GM19023 (cell line): Measurements from ENCODE around the gene JPH4.
"Not testable (repeated sequence)": the region's sequence is repeated elsewhere in the genome, so short reads cannot be mapped to it uniquely, and the experiment has no call there.

Experiments used
- ATAC-seq: cut with Tn5 transposase; IDR thresholded peaks from one replicate; pipeline ENCODE4 v1.9.1; 2021; ENCODE audit warnings: mild to moderate bottlenecking, moderate library complexity; ENCODE audit not compliant: unreplicated experiment

Gene JPH4

GRCh38 chr14:23550131-23550811 is 28.3 kb downstream of the JPH4 start:
- no peak for ATAC-seq

DNA sequence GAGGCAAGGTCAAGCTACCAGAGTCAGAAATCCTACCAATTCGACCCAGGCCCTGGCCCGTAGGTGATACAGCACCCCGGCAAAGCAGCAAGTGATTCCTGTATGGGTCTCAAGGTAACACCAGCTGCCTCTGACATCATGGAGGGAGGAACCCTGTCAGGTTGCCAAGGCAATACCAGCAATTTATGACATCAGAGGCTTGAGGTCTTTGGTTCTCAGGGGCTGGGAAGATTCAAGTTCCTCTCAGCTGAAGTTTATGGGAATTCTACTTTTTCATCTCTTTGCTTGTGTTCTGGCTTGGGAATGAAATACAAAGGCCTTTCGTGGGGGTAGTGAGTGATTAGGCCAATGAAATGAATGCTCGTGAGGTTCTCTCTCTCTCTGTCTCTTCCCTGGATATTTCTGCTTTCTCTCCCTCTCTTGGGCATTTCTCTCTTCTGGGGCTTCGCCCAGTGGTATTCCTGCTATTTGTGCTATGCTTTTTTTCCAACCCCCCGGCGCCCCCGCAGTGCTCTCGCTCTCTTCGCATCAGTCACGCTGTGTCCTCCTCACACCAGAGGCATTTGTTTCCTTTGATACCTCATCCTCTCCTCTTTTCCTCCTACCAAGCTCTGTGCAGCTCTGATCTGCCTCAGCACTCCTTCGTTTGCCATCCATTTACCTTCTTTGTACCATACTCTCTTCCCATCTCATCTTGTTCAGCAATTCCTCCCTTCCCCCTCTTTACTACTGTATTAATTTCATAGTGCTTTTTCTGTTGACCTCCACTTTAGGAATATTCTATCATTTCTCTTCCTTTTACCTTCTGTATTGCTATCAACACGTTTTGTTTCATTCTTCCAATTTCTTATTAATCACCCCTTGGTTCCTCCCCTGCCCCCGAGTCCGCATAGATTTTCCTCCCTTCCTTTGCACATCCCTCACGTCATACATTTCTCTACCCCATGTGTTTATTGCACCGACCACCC is 30.0 kb downstream of the JPH4 start:
- ATAC-seq, result no peak

DNA sequence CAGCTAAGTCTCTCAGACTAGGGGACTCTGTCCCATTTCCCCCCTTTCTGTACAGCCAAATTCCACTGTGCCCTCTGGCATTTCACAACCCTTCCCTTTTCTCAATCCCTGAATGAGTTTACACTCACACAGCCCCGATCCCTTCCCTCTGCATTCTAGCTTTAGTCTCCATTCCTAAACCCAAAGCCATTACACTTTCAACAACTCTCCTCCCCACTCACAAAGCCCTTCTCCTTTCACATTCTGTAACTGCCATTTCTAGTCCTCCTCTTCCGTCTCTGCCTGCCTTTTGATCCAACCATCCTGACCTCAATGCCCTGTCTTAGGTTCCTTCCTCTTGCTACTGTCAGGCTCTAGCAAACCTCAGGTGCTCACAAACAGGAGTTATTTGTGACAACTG is 30.7 kb downstream of the JPH4 start:
- no peak for ATAC-seq

- ATAC-seq, result no peak
These were observed 32.0 kb downstream of the JPH4 start for GRCh38 chr14:23546450-23547035.

DNA sequence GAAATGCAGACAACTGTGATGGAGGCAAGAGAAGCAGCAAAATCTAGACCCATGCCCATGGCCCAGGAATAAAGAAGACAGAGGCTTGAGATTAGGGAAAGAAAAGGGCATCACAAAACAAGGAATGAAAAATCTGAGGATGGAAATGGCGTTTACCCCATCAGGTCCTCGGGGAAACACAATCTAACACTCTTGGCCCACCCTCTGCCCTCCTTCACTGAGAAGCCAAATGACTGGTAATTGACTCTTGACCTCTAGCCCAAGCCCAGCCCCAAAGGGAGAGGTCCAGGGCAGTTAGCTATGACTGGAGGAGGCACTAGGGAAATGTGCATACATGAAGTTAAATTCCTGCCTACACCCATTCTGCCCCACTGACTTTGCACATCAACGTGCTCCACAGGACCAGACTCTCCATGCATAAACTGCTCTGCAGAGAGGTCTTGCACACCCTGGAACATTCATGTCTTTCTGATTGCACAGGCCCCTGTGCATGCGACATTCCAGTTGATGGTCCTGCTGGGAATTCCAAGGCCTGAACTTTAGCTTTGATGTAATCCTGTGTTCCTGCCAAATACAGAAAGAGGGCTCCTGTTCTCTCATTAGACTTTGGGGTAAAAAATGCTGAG is 32.7 kb downstream of the JPH4 start:
- ATAC-seq, result no peak

DNA sequence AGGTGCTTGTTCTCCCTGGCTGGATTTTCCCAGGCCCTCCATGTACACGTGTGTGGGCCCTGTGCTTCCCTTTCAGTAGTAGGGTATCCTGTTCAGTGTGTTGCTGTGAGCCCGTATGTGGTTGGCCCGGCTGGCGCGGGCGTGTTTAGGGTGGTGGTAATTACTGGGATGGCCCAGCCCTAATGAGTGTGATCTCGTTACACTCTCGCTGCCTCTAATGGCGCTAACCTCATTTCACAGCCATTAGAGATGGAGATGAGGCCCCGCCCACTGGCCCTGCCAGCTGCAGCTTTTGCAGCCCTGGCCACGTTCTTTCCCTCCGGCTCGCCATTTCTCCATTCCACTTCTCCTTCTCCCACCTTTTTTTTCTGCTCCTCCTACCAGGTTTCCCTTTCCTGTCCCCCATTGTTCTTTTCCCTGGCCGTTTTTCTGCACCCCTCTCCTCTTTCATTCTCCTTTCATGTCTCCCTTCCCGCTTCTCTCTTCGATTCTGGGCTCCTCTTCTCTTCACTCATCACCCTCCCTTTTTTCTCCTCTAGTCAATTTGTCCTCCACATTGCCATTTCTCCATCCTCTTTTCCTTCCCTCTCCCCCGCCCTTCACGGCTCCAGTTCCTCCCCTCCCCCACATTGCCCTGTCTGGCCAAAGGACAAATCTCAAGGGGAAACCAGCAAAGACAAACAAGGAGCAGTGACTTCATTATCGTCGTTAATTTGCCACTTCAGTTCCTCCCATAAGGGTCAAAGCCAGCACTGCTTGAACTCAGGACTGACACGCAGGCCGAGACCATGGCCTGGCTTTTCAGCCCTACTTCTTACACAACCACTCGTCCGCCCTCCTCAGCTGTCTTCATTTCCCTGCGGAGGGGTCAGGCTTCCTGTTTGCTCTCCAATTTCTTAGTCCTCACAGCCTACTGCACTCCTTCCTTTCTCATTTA is 33.8 kb downstream of the JPH4 start:
- no peak for ATAC-seq

- no peak for ATAC-seq
These were observed 35.2 kb downstream of the JPH4 start for GRCh38 chr14:23543403-23543802.

DNA sequence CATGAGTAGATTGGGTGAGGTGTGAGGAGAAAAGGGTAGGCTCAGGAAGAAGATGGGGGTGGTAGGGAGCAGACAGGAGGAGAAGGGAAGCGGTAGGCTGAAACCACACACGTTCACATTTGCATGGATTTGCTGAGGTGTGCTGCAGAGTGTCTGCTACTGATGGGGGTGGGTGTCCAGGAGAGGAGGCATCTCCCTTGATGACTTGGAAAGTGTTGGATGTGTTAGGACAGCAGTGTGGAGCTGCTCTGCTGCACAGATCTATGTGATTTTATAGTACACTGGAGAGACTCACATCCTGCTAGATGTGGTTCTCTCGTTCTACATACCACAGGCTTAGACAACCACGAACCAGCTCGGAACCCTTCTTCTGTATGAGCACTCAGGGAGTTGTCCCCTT is 36.3 kb downstream of the JPH4 start:
- no peak for ATAC-seq

- ATAC-seq, result no peak
These were observed 38.5 kb downstream of the JPH4 start for GRCh38 chr14:23540141-23540469.

DNA sequence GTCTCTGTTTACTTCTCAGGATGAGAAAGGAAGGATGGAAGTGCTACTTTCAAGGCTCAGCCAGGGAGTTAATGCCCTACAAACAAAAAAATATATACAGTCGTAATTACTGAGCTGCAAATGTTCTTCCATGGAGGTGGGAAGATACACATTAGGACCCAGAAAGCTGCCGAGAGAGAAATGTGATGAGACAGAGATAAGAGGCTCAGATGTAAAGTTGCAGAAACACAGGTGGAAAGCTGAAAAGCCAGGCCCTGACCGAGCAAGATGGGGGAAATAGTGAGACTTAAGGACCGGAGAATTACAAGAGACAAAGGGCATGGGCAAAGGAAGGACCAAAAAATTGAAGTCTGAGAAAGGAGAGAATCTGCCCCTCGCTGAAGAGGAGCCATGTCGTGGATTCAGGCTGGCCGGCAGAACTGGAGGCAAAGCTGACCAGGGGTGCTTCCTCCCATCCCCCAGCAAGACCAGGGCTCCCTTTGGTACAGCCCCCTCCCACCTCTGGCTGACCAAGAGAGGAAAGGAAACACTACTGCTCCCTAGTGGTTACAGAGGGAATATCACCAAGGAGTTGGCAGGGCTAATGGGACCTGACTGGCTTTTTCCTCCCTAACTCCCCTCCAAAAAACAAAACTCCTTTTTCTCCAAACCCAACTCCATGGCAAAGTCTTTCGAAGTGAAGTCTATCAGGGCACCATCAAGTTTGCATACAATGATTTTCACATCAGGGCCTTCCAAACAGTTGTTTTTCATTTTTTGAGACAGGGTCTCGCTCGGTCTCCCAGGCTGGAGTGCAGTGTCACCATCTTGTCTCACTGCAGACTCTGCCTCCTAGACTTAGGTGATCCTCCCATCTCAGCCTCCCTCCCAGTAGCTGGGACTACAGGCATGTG is 39.1 kb downstream of the JPH4 start:
- ATAC-seq, result no peak

DNA sequence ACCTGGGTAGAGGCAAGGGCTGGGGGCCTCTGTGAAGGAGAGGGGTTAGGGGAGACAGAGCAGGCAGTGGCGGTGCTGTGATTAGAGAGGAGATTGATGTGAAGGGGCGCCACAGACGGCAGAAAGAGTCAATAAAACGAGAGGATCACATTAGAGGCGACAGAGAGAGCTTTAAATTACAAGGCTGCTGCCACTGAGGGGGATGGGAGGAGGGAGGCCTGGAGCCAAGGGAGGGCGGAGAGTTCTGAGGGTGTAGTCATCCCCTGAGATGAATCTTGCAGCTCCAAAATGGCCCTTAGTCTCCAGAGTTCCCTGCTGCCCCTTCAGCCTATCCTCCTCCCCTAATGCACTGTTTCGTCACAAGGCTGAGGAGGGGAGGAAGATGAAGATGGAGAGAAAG is 39.8 kb downstream of the JPH4 start:
- ATAC-seq, result no peak

DNA sequence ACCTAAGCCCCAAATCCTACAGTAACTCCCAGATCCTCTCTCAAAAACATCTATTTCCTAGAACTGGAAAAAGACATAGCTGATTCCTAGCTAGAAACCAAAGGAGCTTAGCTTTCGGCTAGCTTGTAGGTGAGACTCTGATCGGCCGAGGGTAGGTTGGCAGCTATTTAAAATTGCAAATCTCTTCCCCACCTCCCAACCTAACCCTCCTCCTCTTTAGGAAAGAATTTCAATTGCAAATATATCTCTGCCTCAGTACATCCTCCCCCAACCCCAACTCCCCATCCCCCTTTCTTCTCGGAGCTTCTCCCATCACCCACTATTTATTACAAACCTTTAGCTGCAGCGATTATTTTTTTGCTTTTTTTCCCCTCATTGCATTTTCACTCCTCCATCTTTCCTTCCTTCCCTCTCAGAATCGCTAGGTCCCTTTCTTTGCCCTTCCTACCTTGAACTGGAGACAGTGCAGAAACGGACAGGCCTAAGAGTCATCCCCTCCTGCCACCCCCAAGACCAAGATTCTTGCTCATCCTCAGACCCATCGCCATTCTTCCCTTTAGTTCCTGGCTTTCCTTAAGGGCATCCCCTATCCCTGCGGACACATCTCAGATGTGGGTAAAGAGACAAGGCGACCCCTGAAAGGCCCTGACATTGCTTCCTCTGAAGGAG is 40.4 kb downstream of the JPH4 start:
- ATAC-seq, result no peak

DNA sequence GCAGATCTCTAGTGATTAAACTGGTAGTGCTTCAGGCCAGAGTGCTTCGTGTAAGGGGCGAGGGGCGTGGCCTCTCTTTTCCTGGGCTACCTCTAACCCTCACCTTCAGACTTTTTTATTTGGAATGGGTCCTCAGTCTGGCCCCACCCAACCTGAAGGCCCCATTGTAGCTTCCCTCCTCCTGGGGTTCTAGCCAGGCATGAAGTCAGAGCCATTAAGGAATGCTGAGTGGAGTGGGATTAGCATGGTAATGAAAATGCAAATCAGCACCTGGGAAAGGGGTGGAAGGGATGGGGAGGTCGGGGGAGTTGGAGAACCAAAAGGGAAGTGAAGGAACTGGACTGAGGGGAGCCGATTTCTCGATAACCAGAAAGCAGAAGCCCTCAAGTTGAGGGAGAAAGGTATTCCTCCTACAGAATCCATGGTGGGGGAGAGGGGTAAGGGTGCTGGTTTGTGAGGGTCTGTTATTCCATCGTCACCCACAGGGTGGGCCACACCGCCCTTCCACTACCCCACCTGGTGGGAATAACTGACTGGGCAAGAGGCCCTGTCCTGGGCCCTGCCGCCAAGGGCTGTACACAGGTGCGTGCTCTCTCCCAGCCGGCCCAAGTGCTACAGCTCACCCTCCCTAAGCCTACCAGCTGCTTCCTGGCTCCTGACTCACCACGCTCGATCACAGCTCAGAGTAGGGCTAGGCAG is 41.1 kb downstream of the JPH4 start:
- ATAC-seq, result no peak

DNA sequence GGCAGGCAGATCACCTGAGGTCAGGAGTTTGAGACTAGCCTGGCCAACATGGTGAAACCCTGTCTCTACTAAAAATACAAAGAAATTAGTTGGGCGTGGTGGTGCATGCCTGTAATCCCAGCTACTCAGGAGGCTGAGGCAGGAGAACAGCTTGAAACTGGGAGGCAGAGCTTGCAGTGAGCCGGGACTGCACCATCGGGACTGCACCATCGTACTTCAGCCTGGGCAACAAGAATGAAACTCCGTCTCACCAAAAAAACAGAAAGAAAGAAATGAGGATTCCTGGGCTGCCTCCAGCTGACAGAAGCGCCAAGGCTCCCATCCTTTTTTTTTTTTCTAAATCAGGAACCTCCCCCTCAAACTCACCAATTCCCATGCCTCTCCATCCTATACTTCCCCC is 41.7 kb downstream of the JPH4 start:
- not testable (repeated sequence) for ATAC-seq

- no peak for ATAC-seq
These were observed 42.1 kb downstream of the JPH4 start for GRCh38 chr14:23536494-23536893.

DNA sequence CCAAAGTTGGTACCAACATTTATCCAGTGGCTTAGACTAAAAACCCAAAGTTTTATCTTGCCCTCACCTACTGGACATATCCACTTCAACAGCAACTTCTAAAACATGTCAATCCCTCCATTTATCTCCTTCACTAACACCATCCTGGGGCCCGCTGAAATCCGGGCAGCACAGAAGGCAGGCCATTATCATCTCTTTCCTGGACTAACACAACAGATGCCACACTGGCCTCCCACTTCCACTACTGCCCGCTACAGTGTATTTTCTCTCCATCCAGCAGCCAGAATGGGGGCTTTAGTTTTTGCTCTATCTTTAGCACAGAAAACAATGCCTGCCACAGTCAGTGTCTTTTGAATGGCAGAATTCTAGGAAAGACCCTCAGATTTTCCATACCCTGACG is 42.6 kb downstream of the JPH4 start:
- ATAC-seq, result no peak

DNA sequence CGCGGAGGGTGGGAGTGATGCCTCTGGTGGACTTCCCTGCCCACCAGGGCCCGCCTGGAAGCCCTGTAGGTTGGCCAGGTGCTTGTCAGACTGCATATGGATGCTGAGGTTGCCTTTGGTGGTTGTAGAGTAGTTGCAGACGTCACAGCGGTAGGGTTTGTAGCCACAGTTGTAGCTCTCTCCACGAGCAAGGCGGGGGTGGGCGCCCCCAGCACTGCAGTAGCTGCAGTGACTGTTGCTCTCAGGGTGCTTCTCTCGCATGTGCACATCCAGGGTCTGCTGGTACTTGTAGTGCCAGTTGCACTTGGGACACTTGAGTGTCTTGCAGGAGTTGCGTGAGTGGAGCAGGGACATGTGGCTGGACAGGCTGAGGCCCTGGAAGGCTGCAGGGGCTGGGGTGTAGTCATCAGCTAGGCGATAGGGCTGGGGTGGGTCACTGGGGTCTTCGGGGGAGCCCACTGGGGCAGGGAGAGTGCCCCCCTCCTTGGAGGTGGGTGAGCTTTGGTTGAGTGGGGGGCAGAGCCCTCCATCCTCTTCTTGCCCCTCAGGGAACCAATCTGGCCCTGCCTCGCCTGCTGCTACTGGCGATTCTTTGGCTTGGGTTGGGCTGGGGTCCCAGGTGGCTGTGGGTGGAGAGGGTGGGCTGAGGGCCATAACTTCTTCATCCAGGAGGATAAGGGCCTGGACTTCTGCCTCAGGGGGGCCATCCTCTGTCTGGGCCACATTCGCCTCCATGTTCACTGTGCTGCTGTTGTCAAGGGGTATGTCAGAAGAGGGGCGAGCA is 44.7 kb downstream of the JPH4 start:
- ATAC-seq, result no peak

GRCh38 chr14:23532658-23533057 is 45.9 kb downstream of the JPH4 start:
- ATAC-seq, result no peak
